ENCODE measurements around the gene PROSER1. TPM values are rescaled to one million over a fixed set of nuclear protein-coding genes. Genes with fewer than 3 reads are reported as not detected.

PROSER1 gene
- total and polyA plus RNA-seq, 10 of the 15 experiments (the other 5 are each of a cell fraction or from before 2014, with no cell fraction given): 14.3 to 66.0 (median 26.9) TPM

DNA sequence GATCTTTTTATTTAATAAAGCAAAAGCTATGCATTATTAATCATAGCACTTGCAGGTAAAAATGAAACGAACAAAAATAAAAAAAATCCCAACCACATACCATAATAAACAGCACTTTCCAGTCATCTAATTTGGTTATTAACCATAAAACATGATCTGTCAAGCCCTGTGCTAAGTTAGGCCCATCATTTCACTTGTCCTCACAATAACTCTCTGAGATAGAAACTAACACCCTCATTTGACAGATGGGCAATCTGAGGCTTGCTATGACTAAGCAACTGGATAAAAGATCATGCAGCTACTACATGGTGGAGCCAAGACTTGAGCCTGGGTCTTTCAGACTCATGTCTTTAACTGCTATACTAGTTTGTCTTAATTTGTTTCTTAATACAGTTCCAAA is 21.8 kb downstream of the PROSER1 start (continued):
- TF ChIP-seq, protein P1, sequence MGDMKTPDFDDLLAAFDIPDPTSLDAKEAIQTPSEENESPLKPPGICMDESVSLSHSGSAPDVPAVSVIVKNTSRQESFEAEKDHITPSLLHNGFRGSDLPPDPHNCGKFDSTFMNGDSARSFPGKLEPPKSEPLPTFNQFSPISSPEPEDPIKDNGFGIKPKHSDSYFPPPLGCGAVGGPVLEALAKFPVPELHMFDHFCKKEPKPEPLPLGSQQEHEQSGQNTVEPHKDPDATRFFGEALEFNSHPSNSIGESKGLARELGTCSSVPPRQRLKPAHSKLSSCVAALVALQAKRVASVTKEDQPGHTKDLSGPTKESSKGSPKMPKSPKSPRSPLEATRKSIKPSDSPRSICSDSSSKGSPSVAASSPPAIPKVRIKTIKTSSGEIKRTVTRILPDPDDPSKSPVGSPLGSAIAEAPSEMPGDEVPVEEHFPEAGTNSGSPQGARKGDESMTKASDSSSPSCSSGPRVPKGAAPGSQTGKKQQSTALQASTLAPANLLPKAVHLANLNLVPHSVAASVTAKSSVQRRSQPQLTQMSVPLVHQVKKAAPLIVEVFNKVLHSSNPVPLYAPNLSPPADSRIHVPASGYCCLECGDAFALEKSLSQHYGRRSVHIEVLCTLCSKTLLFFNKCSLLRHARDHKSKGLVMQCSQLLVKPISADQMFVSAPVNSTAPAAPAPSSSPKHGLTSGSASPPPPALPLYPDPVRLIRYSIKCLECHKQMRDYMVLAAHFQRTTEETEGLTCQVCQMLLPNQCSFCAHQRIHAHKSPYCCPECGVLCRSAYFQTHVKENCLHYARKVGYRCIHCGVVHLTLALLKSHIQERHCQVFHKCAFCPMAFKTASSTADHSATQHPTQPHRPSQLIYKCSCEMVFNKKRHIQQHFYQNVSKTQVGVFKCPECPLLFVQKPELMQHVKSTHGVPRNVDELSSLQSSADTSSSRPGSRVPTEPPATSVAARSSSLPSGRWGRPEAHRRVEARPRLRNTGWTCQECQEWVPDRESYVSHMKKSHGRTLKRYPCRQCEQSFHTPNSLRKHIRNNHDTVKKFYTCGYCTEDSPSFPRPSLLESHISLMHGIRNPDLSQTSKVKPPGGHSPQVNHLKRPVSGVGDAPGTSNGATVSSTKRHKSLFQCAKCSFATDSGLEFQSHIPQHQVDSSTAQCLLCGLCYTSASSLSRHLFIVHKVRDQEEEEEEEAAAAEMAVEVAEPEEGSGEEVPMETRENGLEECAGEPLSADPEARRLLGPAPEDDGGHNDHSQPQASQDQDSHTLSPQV (IDR thresholded peaks at IDR 0.05): no peak
- TF ChIP-seq SIX5 (IDR thresholded peaks at IDR 0.05; ENCODE audit: low read depth, low read length, severe bottlenecking) (no peak), POLR2AphosphoS5 (IDR thresholded peaks at IDR 0.05; ENCODE audit: low read length) (no peak), NRF1 (conservative IDR thresholded peaks at IDR 0.05; ENCODE audit: low read depth, low read length) (no peak), YY1 (IDR thresholded peaks at IDR 0.05; ENCODE audit: low read depth, low read length) (no peak), SIN3A (IDR thresholded peaks at IDR 0.05; ENCODE audit: low read depth, low read length) (no peak), ZBED1 (IDR thresholded peaks at IDR 0.05; ENCODE audit: borderline replicate concordance) (no peak), SMAD5 (IDR thresholded peaks at IDR 0.05; ENCODE audit: low read depth) (no peak), MEF2A (IDR thresholded peaks at IDR 0.05; ENCODE audit: insufficient read depth, low read depth, low read length) (no peak), RAD21 (IDR thresholded peaks at IDR 0.05; ENCODE audit: insufficient read depth, low read depth, low read length) (no peak), RBBP5 (conservative IDR thresholded peaks at IDR 0.05) (no peak), BCL11A (IDR thresholded peaks at IDR 0.05; ENCODE audit: low read depth, low read length) (peak; percentile 60; the same call in 1 of the 2 replicates), EZH2 (IDR thresholded peaks at IDR 0.05; ENCODE audit: borderline replicate concordance, control insufficient read depth, low read depth, low read length) (no peak)
- TF ChIP-seq, protein P2, sequence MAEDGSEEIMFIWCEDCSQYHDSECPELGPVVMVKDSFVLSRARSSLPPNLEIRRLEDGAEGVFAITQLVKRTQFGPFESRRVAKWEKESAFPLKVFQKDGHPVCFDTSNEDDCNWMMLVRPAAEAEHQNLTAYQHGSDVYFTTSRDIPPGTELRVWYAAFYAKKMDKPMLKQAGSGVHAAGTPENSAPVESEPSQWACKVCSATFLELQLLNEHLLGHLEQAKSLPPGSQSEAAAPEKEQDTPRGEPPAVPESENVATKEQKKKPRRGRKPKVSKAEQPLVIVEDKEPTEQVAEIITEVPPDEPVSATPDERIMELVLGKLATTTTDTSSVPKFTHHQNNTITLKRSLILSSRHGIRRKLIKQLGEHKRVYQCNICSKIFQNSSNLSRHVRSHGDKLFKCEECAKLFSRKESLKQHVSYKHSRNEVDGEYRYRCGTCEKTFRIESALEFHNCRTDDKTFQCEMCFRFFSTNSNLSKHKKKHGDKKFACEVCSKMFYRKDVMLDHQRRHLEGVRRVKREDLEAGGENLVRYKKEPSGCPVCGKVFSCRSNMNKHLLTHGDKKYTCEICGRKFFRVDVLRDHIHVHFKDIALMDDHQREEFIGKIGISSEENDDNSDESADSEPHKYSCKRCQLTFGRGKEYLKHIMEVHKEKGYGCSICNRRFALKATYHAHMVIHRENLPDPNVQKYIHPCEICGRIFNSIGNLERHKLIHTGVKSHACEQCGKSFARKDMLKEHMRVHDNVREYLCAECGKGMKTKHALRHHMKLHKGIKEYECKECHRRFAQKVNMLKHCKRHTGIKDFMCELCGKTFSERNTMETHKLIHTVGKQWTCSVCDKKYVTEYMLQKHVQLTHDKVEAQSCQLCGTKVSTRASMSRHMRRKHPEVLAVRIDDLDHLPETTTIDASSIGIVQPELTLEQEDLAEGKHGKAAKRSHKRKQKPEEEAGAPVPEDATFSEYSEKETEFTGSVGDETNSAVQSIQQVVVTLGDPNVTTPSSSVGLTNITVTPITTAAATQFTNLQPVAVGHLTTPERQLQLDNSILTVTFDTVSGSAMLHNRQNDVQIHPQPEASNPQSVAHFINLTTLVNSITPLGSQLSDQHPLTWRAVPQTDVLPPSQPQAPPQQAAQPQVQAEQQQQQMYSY (CRISPR knock-in tag; IDR thresholded peaks at IDR 0.05): no peak
- TF ChIP-seq, protein P3, sequence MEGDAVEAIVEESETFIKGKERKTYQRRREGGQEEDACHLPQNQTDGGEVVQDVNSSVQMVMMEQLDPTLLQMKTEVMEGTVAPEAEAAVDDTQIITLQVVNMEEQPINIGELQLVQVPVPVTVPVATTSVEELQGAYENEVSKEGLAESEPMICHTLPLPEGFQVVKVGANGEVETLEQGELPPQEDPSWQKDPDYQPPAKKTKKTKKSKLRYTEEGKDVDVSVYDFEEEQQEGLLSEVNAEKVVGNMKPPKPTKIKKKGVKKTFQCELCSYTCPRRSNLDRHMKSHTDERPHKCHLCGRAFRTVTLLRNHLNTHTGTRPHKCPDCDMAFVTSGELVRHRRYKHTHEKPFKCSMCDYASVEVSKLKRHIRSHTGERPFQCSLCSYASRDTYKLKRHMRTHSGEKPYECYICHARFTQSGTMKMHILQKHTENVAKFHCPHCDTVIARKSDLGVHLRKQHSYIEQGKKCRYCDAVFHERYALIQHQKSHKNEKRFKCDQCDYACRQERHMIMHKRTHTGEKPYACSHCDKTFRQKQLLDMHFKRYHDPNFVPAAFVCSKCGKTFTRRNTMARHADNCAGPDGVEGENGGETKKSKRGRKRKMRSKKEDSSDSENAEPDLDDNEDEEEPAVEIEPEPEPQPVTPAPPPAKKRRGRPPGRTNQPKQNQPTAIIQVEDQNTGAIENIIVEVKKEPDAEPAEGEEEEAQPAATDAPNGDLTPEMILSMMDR (IDR thresholded peaks at IDR 0.05 in 2 of 3, conservative IDR thresholded peaks at IDR 0.05 in 1 of 3; ENCODE audit: control insufficient read depth in 2 of 3, extremely low read depth in 1 of 3, insufficient read depth in 1 of 3, low read depth in 3 of 3, low read length in 3 of 3): no peak
- TF ChIP-seq, protein P4, sequence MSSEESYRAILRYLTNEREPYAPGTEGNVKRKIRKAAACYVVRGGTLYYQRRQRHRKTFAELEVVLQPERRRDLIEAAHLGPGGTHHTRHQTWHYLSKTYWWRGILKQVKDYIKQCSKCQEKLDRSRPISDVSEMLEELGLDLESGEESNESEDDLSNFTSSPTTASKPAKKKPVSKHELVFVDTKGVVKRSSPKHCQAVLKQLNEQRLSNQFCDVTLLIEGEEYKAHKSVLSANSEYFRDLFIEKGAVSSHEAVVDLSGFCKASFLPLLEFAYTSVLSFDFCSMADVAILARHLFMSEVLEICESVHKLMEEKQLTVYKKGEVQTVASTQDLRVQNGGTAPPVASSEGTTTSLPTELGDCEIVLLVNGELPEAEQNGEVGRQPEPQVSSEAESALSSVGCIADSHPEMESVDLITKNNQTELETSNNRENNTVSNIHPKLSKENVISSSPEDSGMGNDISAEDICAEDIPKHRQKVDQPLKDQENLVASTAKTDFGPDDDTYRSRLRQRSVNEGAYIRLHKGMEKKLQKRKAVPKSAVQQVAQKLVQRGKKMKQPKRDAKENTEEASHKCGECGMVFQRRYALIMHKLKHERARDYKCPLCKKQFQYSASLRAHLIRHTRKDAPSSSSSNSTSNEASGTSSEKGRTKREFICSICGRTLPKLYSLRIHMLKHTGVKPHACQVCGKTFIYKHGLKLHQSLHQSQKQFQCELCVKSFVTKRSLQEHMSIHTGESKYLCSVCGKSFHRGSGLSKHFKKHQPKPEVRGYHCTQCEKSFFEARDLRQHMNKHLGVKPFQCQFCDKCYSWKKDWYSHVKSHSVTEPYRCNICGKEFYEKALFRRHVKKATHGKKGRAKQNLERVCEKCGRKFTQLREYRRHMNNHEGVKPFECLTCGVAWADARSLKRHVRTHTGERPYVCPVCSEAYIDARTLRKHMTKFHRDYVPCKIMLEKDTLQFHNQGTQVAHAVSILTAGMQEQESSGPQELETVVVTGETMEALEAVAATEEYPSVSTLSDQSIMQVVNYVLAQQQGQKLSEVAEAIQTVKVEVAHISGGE (CRISPR knock-in tag; IDR thresholded peaks at IDR 0.05): no peak

All from GM12878 (cell line).